Thyroid gland (tissue), 4 donors: ENCODE measurements around the gene CYP19A1. TPM values are rescaled to one million over a fixed set of nuclear protein-coding genes. Genes with fewer than 3 reads are reported as not detected.
A peak's percentile ranks its signal among the peaks of the same experiment; 100 is the strongest.

Experiments
- DNase-seq, 2 donors: peaks; one replicate each; pipeline ENCODE4 v3.0.0-alpha.2; 2019
- H3K27ac ChIP-seq, 3 donors: fragments of 200-600 bp; sonication (generic); 1 replicate in 2 of 3; 2 replicates in 1 of 3; pipeline ENCODE4 v1.5.1; 2016 to 2019; ENCODE audit warnings: mild to moderate bottlenecking in 1 of 3, moderate library complexity in 1 of 3
- H3K27me3 ChIP-seq: fragments of 200-600 bp; sonication (generic); one replicate; pipeline ENCODE4 v1.5.1; 2019
- H3K36me3 ChIP-seq, 2 donors: fragments of 200-600 bp; sonication (generic); one replicate each; pipeline ENCODE4 v1.5.1; 2016 to 2019
- H3K4me1 ChIP-seq, 2 donors: fragments of 200-600 bp; sonication (generic); one replicate each; pipeline ENCODE4 v1.5.1; 2017 to 2019
- H3K4me3 ChIP-seq, 3 donors: fragments of 200-600 bp; sonication (generic); replicated peaks in 1 of 3; 1 replicate in 2 of 3; 2 replicates in 1 of 3; pipeline ENCODE4 v1.5.1; 2016; ENCODE audit warnings: mild to moderate bottlenecking in 1 of 3
- H3K9me3 ChIP-seq: fragments of 200-600 bp; sonication (generic); one replicate; pipeline ENCODE4 v1.5.1; 2017
- CTCF ChIP-seq, 6 experiments: fragments of 200-600 bp in 3 of 6; fragments of 450-650 bp in 3 of 6; sonication (generic) in 3 of 6; IDR thresholded peaks; one replicate each; pipeline ENCODE4 v1.5.1; 2016 to 2019; ENCODE audit warnings: antibody characterized with exemption in 6 of 6, mild to moderate bottlenecking in 2 of 6, inconsistent platforms in 1 of 6, moderate library complexity in 1 of 6
- POLR2A ChIP-seq, 2 donors: fragments of 450-650 bp; IDR thresholded peaks; one replicate each; pipeline ENCODE4 v1.6.1; 2017; ENCODE audit warnings: antibody characterized with exemption in 2 of 2, mild to moderate bottlenecking in 2 of 2, moderate library complexity in 1 of 2
- WGBS, 2 donors: methylation state at CpG; one replicate each; pipeline ENCODE4 v1.1.5; 2017; 5-methylcytosine and 5-hydroxymethylcytosine counted together
- intact Hi-C: fragments of 100-400 bp; cut with DNase I; formaldehyde crosslinking; loops from one replicate; pipeline ENCODE4 v1.15.1; 2023
- total RNA-seq, 4 donors: library from RNA; depleted of rRNA; stranded (reverse); fragments of >200 nt; gene quantifications; one replicate each; pipeline ENCODE4 v1.2.3, GENCODE V29; 2016

CYP19A1 gene
- total RNA-seq, 4 donors from 2014 or later, result 1.6 to 5.5 (median 4.5) TPM

- intact Hi-C loops, result no loop called here
- Histone ChIP-seq H3K4me1 (peaks cover 3 to 7% of the 10 kb centered on the region in 2 donors), H3K27me3 (no peaks in the 10 kb centered on the region), H3K36me3 (no peaks in the 10 kb centered on the region), H3K4me3 (no peak overlapping the region), H3K27ac (no peak overlapping the region), H3K9me3 (no peaks in the 10 kb centered on the region)
- DNase-seq, result no peak
- 70% methylated on average over 3 of the region's 3 CpGs for WGBS, 2 donors
- no peak for TF ChIP-seq POLR2A (IDR thresholded peaks at IDR 0.05)
- no peak for TF ChIP-seq CTCF (IDR thresholded peaks at IDR 0.05)
Measured at GRCh38 chr15:51346136-51346535, 7.7 kb upstream of the CYP19A1 start.

- Histone ChIP-seq H3K9me3 (no peaks in the 10 kb centered on the region), H3K36me3 (no peaks in the 10 kb centered on the region), H3K4me3 (no peak overlapping the region), H3K27me3 (no peaks in the 10 kb centered on the region), H3K27ac (no peak overlapping the region), H3K4me1 (peaks cover 0 to 7% of the 10 kb centered on the region in 2 donors)
- DNase-seq, result no peak
- intact Hi-C loops, result no loop called here
- TF ChIP-seq POLR2A (IDR thresholded peaks at IDR 0.05) (no peak), CTCF (IDR thresholded peaks at IDR 0.05) (no peak)
- WGBS, 2 donors, result 95 to 98% methylated on average over 4 of the region's 4 CpGs
Measured at GRCh38 chr15:51343466-51343865, 5.1 kb upstream of the CYP19A1 start.

GRCh38 chr15:51342227-51342999, 4.0 kb upstream of the CYP19A1 start:
- peaks cover 0 to 7% of the 10 kb centered on the region in 2 donors for H3K4me1 ChIP-seq
- TF ChIP-seq POLR2A (IDR thresholded peaks at IDR 0.05) (no peak), CTCF (IDR thresholded peaks at IDR 0.05) (no peak)
- H3K27ac ChIP-seq, result no peak overlapping the region
- H3K36me3 ChIP-seq, result no peaks in the 10 kb centered on the region
- DNase-seq, result no peak
- intact Hi-C loops, result no loop called here
- H3K4me3 ChIP-seq, result no peak overlapping the region
- H3K27me3 ChIP-seq, result no peaks in the 10 kb centered on the region
- H3K9me3 ChIP-seq, result no peaks in the 10 kb centered on the region
- 53 to 68% methylated on average over 16 of the region's 16 CpGs for WGBS, 2 donors

- Histone ChIP-seq H3K9me3 (no peaks in the 10 kb centered on the region), H3K4me1 (peaks cover 0 to 7% of the 10 kb centered on the region in 2 donors), H3K27me3 (no peaks in the 10 kb centered on the region), H3K27ac (no peak within 1 kb of the TSS), H3K4me3 (no peak within 1 kb of the TSS), H3K36me3 (no peaks in the 10 kb centered on the region)
- 8 to 14% methylated on average over 15 to 44 of the region's 76 CpGs for WGBS, 2 donors
- DNase-seq, result peak in 1 of 2 donors; percentile 6
- TF ChIP-seq CTCF (IDR thresholded peaks at IDR 0.05), result no peak
- no peak for TF ChIP-seq POLR2A (IDR thresholded peaks at IDR 0.05)
- intact Hi-C loops, result no loop called here
Measured at GRCh38 chr15:51341366-51342226, 3.2 kb upstream of the CYP19A1 start, which contains the start of gene GLDN. TSS of gene GLDN (plus strand) at chr15:51341655. CDS start at chr15:51341685, 30 bp downstream.
